NCI-H1930 (cell line): ENCODE measurements around the gene ANKRD13A.
"Not testable (repeated sequence)": the region's sequence is repeated elsewhere in the genome, so short reads cannot be mapped to it uniquely, and the experiment has no call there.

Source experiments
- DNase-seq, 2 experiments: peaks; one replicate each; lab custom pipeline; 2025; lab: John Stamatoyannopoulos, UW

ANKRD13A gene

GRCh38 chr12:110048242-110049027, 49.2 kb downstream of the ANKRD13A start, which contains the start of gene C12orf76:
C12orf76 (minus strand) TSS chr12:110048522; CDS start chr12:110048495, 27 bp downstream.
- peak; percentile 90 to 95 for DNase-seq

GRCh38 chr12:110049034-110049433, 49.8 kb downstream of the ANKRD13A start:
- not testable (repeated sequence) for DNase-seq

DNA sequence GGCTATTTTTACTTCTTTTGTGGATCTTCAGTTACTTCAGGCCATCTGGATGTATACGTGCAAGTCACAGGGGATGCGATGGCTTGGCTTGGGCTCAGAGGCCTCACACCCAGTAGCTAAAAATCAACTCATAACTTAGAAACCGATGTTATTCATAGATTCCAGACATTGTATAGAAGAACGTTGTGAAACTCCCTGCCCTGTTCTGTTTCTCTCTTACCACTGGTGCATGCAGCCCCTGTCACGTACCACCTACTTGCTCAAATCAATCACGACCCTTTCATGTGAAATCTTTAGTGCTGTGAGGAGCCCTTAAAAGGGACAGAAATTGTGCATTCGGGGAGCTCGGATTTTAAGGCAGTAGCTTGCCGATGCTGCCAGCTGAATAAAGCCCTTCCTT, 50.4 kb downstream of the ANKRD13A start:
- not testable (repeated sequence) for DNase-seq

DNA sequence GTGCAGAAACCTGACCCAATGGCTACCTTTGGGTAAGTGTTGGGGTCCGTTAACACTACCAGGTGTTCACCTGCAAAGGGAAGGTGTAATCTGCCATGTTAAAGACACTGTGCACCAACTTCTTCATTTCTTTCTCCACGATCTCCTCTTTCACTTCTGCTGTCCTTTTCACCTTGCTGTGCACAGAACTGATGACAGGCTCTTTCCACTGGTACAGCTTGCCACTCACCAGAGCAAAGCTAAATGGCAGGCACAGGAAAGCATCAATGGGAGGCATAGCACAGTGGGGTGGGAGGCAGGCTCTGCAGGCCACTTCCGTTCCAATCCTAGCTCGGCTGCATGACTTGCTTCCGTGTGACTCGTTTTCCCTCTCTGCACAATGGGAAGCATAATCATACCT, 51.7 kb downstream of the ANKRD13A start:
- DNase-seq: no peak

DNA sequence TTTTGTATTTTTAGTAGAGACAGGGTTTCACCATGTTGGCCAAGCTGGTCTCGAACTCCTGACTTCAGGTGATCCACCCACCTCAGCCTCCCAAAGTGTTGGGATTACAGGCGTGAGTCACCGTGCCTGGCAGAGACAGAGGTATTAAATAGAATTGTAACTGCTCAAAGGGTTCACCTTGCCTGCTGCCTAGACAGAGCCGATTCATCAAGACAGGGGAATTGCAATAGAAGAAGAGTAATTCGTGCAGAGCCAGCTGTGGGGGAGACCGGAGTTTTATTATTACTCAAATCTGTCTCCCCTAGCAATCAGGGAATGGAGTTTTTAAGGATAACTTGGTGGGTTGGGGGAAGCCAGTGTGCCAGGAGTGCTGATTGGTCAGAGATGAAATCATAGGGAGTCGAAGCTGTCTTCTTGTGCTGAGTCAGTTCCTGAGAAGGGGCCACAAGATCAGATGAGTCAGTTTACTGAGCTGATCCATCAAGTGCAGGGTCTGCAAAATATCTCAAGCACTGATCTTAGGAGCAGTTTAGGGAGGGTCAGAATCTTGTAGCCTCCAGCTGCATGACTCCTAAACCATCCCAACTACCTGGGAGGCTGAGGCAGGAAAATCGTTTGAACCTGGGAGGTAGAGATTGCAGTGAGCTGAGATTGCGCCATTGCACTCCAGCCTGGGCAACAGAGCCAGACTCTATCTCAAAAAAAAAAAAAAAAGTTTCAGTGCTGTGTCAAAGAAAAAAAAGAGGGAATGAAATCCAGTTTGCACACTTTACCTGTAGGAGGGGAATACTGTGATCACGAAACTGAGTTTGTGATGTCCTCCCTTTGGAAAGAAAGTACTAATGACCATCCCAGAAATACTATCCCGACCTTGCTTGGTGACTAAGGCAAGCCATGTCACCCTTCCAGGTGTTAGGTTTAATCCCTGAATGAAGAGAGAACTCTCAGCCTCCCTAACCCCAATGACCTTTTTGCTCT, 56.4 kb downstream of the ANKRD13A start:
- not testable (repeated sequence) for DNase-seq

DNA sequence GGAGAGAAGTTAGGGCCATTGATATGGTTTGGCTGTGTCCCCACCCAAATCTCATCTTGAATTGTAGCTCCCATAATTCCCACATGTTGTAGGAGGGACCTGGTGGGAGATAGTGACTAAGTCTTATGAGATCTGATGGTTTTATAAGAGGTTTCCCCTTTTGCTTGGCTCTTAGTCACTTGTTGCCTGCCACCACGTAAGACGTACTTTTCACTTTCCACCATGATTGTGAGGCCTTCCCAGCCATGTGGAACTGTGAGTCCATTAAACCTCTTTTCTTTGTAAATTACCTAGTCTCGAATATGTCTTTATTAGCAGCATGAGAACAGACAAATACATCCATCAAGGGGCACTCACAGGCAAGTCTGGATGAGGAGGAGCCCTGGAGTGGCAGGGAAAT, 57.4 kb downstream of the ANKRD13A start:
- not testable (repeated sequence) for DNase-seq

DNA sequence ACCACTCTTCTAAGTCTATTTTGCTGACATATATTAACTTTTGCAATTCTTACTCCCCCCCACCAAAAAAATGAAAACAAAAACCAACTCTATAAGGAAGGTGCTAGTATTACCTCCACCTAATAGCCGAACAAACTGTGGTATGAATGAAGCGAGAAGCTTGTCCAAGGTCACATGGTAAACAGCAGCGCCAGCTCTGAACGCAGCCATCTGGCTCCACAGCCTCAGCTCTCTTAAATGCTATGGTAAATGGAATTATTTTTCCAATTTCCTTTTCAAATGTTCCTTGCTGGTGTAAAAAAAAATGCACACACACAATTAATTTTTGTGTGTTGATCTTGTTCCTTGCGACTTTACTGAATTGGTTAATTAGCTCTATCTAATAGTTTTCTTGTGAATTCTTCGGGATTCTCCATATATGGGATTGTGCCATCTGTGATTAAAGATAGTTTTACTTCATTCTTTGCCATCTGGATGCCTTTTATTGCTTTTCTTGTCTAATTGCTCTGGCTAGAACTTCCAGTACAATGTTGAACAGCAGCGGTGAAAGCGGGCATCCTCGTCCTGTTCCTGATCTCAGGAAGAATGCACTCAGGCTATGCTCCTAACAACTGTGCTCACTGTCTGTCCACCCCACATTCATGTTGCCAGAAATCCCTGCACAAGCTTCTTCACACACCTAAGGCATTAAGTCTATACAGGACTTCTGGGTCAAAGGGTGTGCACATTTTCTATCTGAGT, 59.8 kb downstream of the ANKRD13A start:
- no peak for DNase-seq

DNA sequence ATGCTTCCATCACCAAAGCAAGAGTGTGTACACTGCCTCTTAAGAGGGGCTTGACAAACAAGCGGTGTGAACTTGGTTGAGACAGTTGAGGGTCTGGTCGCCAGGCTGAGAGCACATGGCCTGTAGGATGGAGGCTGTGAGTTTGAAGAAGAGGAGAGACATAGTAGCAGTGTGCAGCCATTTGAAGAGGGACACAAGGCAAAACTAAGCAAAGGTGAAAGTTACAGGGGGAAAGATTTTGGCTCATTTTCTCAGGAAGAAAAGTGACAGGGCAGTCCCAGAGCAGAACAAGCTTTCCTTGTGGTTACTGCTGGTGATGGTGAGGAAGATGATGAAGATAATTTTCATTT, 60.4 kb downstream of the ANKRD13A start:
- no peak for DNase-seq

GRCh38 chr12:110062241-110062640, 63.0 kb downstream of the ANKRD13A start:
- no peak for DNase-seq

DNA sequence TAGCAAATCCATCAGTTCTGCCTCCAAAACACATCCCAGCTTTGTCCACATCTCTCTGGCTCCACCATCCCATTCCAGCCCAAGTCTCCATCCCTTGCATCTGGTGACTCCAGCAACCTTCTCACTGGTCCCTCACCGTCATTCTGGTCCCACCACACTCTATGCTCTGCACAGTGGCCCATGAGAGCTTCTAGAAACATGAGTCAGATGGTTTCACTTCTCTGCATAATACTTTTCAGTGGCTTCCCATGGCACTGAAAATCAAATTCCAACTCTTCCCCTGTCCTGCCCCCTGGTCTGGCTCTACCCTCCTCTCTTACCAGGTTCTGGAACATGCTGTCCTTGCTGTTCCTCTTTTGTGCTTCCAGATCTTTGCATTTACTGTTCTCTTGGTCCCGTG, 66.3 kb downstream of the ANKRD13A start:
- DNase-seq: no peak

DNA sequence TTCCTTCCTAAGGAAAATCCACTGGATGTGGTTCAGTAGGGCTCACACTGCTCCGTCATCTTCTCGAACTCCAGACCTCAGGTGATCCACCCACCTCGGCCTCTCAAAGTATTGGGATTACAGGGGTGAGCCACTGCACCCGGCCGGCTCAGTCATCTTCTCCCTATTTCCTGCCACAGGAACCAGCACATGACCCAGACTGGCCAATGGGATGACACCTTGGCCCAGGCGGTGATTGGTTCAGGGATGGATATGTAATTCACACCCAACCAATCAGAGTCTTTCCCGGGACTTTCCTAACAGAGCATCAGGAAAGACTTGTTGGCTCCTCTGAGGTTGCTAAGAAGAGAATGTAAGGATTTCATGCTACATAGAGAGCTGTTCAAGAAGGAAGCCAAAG, 68.3 kb downstream of the ANKRD13A start:
- DNase-seq: no peak

DNA sequence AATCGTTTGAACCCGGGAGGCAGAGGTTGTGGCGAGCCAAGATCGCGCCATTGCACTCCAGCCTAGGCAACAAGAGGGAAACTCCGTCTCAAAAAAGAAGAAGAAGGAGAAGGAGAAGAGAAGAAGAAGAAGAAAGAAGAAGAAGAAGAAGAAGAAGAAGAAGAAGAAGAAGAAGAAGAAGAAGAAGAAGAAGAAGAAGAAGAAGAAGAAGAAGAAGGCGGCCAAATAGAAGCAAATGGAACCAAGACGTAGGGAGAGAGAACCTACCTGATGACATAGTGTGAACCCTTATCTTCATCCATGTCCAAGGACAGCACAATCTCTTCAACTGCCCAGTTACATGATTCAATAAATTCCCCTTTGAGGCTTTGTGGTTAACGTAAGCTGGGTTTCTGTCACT, 68.9 kb downstream of the ANKRD13A start:
- DNase-seq: not testable (repeated sequence)

- DNase-seq: no peak
Observed at GRCh38 chr12:110068654-110069053, 69.4 kb downstream of the ANKRD13A start.

GRCh38 chr12:110071504-110071903, 72.3 kb downstream of the ANKRD13A start:
- no peak for DNase-seq

DNA sequence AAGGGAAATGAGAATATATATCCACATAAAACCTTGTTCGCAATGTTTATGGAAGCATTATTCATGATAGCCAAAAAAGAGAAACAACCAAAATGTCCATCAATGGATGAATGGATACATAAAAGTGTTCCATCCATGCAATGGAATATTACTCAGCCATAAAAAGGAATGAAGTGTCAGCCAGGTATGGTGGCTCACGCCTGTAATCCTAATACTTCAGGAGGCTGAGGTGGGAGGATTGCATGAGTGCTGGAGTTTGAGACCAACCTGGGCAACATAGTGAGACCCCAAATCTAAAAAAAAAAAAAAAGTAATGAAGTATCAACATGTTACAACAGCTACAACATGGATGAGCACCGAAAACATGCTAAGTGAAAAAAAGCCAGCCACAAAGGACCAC, 72.7 kb downstream of the ANKRD13A start:
- DNase-seq: no peak

DNA sequence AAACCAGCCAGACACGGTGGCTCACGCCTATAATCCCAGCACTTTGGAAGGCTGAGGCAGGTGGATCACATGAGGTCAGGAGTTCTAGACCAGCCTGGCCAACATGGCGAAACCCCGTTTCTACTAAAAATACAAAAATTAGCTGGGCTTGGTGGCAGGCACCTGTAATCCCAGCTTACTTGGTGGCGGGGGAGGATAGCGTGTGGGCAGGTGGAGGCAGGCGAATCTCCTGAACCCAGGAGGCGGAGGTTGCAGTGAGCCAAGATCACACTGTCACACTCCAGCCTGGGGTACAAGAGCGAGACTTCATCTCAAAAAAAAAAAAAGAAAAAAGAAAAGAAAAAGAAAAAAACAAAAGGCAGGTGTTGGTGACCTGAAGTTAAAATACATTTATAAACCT, 73.4 kb downstream of the ANKRD13A start:
- not testable (repeated sequence) for DNase-seq

DNA sequence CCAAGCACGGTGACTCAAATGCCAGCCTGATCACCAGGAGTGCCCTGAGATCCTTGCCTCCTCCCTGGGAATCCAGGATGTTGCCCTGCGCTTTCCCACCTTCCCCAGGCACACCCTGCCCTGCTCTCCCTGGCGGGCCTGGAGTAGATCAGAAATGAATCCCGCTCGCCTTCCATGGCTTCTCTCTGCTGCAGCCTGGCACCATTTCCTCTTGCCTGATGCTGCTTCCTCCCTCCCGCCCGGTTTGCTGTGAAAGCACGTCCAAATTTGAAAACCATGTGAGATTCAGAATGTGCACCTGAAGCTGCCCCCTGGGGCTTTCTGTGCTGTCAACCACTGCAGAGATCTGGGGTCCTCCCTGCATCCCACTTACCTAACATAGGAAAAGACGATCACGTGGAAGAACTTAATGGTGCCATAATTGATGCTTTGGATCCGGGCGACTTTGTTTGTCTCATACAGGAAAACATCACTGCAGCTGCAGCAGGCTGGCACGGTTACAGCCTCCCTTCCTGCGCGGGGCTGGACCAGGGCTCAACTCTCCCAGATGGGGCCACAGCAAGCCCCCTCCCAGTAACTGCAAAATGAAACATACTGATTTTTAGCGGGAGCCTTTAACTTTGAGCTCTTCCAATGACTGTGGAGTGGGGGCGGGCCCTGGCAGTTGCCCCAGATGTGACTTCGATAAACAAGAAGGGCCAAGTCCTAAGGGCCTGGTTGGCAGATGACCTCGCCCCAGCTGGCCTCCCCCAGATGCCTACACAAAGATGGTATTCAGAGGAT, 74.0 kb downstream of the ANKRD13A start:
- no peak for DNase-seq

- DNase-seq: no peak
Observed at GRCh38 chr12:110074089-110074488, 74.9 kb downstream of the ANKRD13A start.

- no peak for DNase-seq
Observed at GRCh38 chr12:110075880-110076279, 76.7 kb downstream of the ANKRD13A start.

GRCh38 chr12:110077800-110078199, 78.6 kb downstream of the ANKRD13A start:
- no peak for DNase-seq
